DND-41 (cell line): ENCODE data around the gene MREG.

Experiments
- ATAC-seq: fragments of 200-7000 bp; cut with Tn5 transposase; 3 replicates; pipeline ENCODE4 v1.9.1; 2021; ENCODE audit warnings: low read depth; ENCODE audit not compliant: insufficient read depth
- DNase-seq: peaks from one replicate; pipeline ENCODE4 v3.0.0-alpha.2; 2020
- H2AFZ ChIP-seq: 2 replicates; pipeline ENCODE4 v1.6.0; 2012; ENCODE audit warnings: low read depth, low read length
- H3K27ac ChIP-seq: 2 replicates; pipeline ENCODE4 v1.5.1; 2012; ENCODE audit warnings: low read length, inconsistent platforms
- H3K27me3 ChIP-seq: fragments of 200-600 bp; sonication (generic); 2 replicates; pipeline ENCODE4 v1.6.0; 2012; ENCODE audit warnings: low read length, mild to moderate bottlenecking, inconsistent platforms; ENCODE audit not compliant: insufficient read depth, poor library complexity
- H3K36me3 ChIP-seq: 2 replicates; pipeline ENCODE4 v1.5.1; 2012; ENCODE audit warnings: low read length, inconsistent platforms; ENCODE audit not compliant: insufficient read depth
- H3K4me1 ChIP-seq: 2 replicates; pipeline ENCODE4 v1.5.1; 2012; ENCODE audit warnings: mild to moderate bottlenecking, low read length; ENCODE audit not compliant: insufficient read depth
- H3K4me2 ChIP-seq: 2 replicates; pipeline ENCODE4 v1.6.0; 2012; ENCODE audit warnings: mild to moderate bottlenecking, moderate library complexity, low read length, inconsistent platforms; ENCODE audit not compliant: insufficient read depth
- H3K4me3 ChIP-seq, 2 experiments: fragments of 200-600 bp in 1 of 2; shearing (Covaris generic) in 1 of 2; 2 replicates each; pipeline ENCODE4 v1.5.1; 2012 to 2016; ENCODE audit warnings: inconsistent platforms in 2 of 2, low read length in 2 of 2, mild to moderate bottlenecking in 2 of 2, low read depth in 1 of 2, moderate library complexity in 1 of 2
- H3K79me2 ChIP-seq: 2 replicates; pipeline ENCODE4 v1.6.0; 2012; ENCODE audit warnings: low read length, inconsistent platforms; ENCODE audit not compliant: insufficient read depth
- H3K9ac ChIP-seq: 2 replicates; pipeline ENCODE4 v1.6.0; 2012; ENCODE audit warnings: low read depth, mild to moderate bottlenecking, inconsistent platforms, low read length, moderate library complexity
- H3K9me3 ChIP-seq: 2 replicates; pipeline ENCODE4 v1.5.1; 2012; ENCODE audit warnings: low read length, moderate library complexity, mild to moderate bottlenecking, inconsistent platforms; ENCODE audit not compliant: insufficient read depth, severe bottlenecking
- H4K20me1 ChIP-seq: 2 replicates; pipeline ENCODE4 v1.6.0; 2012; ENCODE audit warnings: low read length; ENCODE audit not compliant: insufficient read depth
- CTCF ChIP-seq: IDR thresholded peaks from 2 replicates; pipeline ENCODE4 v1.5.1; 2012; ENCODE audit warnings: borderline replicate concordance, low read length, moderate library complexity, mild to moderate bottlenecking; ENCODE audit not compliant: poor library complexity, severe bottlenecking; ENCODE audit errors: extremely low read depth
- EZH2 ChIP-seq: IDR thresholded peaks from 3 replicates; pipeline ENCODE4 v1.6.1; 2012; ENCODE audit warnings: borderline replicate concordance, low read depth, mild to moderate bottlenecking, moderate library complexity, low read length, inconsistent platforms; ENCODE audit not compliant: severe bottlenecking

Gene MREG

DNA sequence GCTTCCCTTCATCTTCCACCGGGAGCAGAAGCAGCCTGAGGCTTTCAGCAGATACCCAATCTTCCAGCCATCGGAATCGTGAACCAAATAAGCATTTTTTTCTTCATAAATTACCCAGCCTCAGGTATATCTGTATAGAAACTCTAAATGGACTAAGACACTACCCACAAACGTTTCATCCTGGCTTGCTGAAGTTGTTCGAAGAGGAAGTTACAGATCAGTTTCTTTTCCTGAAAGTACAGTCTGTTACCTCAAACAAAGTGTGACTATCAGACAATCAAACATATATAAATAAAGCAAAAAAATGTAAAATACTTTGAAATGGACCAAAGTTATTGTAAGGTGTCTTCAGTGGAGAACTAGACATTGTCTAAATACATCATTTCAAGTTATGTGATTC lies 97.9 kb downstream of the MREG start:
- H3K27ac ChIP-seq = no peak overlapping the region
- DNase-seq (no peak), ATAC-seq (no peak)
- no peak overlapping the region for H3K4me2 ChIP-seq
- no peaks in the 10 kb centered on the region for H3K36me3 ChIP-seq
- H3K9ac ChIP-seq = no peak overlapping the region
- no peak overlapping the region for H2AFZ ChIP-seq
- no peaks in the 10 kb centered on the region for H3K79me2 ChIP-seq
- no peak overlapping the region for H3K4me3 ChIP-seq
- TF ChIP-seq CTCF (no peak), EZH2 (no peak)
- no peaks in the 10 kb centered on the region for H3K27me3 ChIP-seq
- peaks cover 6% of the 10 kb centered on the region for H3K4me1 ChIP-seq
- H3K9me3 ChIP-seq = no peaks in the 10 kb centered on the region
- H4K20me1 ChIP-seq = no peaks in the 10 kb centered on the region

DNA sequence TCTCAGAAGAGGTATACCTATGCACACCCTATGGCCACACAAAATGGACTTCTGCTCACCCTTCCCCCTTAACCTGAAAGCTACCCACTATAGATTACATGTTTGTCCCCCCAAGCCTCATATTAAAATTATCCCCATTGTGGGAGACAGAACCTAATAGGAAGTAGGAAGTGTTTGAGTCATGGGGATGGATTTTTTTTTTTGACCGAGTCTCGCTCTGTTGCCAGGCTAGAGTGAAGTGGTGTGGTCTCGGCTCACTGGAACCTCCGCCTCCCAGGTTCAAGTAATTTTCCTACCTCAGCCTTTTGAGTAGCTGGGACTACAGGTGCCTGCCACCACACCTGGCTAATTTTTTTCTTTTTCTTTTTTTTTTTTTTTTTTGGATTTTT lies 98.6 kb downstream of the MREG start:
- H3K4me3 ChIP-seq = no peak overlapping the region
- DNase-seq (no peak), ATAC-seq (no peak)
- no peak overlapping the region for H3K9ac ChIP-seq
- peaks cover 6% of the 10 kb centered on the region for H3K4me1 ChIP-seq
- H3K27ac ChIP-seq = no peak overlapping the region
- TF ChIP-seq EZH2 = no peak
- TF ChIP-seq CTCF = no peak
- no peaks in the 10 kb centered on the region for H3K9me3 ChIP-seq
- H4K20me1 ChIP-seq = no peaks in the 10 kb centered on the region
- no peak overlapping the region for H3K4me2 ChIP-seq
- H3K36me3 ChIP-seq = no peaks in the 10 kb centered on the region
- H2AFZ ChIP-seq = no peak overlapping the region
- H3K27me3 ChIP-seq = no peaks in the 10 kb centered on the region
- H3K79me2 ChIP-seq = no peaks in the 10 kb centered on the region

DNA sequence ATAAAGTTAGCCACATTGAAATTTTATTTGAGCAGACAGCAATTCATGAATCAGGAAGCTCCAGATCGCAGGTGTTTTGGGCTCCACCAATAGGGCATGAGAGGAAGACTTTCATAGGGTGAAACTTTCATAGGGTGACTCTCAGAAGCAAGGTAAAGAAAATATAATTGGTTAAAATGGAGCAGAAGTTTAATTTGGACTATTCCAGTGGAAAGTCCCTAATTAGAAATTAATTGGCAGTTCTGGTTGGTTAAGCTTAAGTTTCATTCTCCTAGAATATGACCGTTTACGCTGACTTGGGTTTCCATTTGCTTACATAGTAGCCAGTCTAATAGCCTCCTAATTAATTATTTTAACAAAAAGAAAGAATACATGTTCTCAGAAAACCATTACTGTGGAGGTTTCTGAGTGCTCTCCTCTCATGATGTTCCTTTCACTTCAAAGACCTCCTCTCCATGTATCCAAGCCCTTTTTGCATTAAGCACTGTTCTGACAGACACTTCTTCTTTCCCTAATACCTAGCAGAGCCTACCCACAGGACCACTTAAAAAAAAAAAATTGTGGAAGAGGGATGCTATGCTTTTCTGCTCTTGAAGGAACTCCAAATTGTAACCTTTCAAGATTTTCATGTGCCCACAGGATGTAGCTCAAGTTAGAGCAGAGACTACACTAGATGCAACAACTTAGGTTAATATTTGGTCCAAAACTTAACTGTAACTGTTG lies 99.1 kb downstream of the MREG start:
- Histone ChIP-seq H3K9me3 (no peaks in the 10 kb centered on the region), H3K36me3 (no peaks in the 10 kb centered on the region), H3K4me1 (peaks cover 6% of the 10 kb centered on the region), H3K27me3 (no peaks in the 10 kb centered on the region), H3K4me3 (no peak overlapping the region), H3K27ac (no peak overlapping the region), H3K4me2 (no peak overlapping the region), H3K9ac (no peak overlapping the region), H3K79me2 (no peaks in the 10 kb centered on the region), H4K20me1 (no peaks in the 10 kb centered on the region), H2AFZ (no peak overlapping the region)
- ATAC-seq (no peak), DNase-seq (no peak)
- no peak for TF ChIP-seq EZH2
- TF ChIP-seq CTCF = no peak

DNA sequence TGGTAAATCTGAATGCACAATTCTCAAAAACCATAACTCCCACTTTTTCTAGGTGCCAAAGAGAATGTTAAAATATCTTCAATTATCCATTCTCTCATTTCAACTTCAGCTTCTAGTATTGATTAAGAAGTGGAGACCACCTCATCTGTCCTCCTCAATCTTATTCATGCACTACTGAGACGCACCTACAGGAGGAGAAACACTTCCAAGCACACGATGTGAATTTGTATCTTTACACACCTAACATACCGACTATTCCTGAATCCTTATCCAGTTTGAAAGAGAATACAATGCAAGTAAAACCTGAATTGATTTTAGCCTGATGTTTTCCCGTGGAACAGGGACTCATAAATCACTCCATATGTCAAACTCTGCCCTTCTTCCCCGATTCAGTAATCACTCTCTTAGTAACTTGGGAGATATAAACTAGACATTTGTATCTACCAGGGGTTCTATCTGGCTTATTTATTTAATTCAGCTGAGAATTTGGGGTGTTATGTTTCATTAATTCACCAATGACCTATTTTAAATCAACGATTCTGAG lies 101.0 kb downstream of the MREG start:
- Histone ChIP-seq H3K9ac (no peak overlapping the region), H3K27me3 (no peaks in the 10 kb centered on the region), H4K20me1 (no peaks in the 10 kb centered on the region), H3K36me3 (no peaks in the 10 kb centered on the region), H3K9me3 (no peaks in the 10 kb centered on the region), H3K4me1 (peaks cover 6% of the 10 kb centered on the region), H3K4me3 (no peak overlapping the region), H3K27ac (no peak overlapping the region), H3K4me2 (no peak overlapping the region), H2AFZ (no peak overlapping the region), H3K79me2 (no peaks in the 10 kb centered on the region)
- no peak for ATAC-seq
- no peak for DNase-seq
- TF ChIP-seq EZH2 = no peak
- TF ChIP-seq CTCF = no peak
